ENCODE results near the gene CMBL.

Gene CMBL

GRCh38 chr5:10307206-10308148, at the start of gene CMBL:
TSS of gene CMBL (minus strand) at chr5:10307902. CDS start at chr5:10290762, 17,140 bp downstream.
- ChIA-PET POLR2A (no interaction called here), CTCF (interaction anchor here (1.4 kb wide), 1 partner anchor 24 kb away, joined by 3 read pairs; no protein-coding TSS in a partner anchor)
- no peak for TF ChIP-seq CTCF (IDR thresholded peaks at IDR 0.05; ENCODE audit: control extremely low read depth, extremely low read depth, low read depth, missing control alignments)
- peak; percentile 67 for DNase-seq (ENCODE audit: extremely low spot score)

- no peak for TF ChIP-seq CTCF (IDR thresholded peaks at IDR 0.05; ENCODE audit: control extremely low read depth, extremely low read depth, low read depth, missing control alignments)
- ChIA-PET CTCF (no interaction called here), POLR2A (no interaction called here)
- DNase-seq (ENCODE audit: extremely low spot score): peak; percentile 27
Measured at GRCh38 chr5:10355071-10355889, 47.6 kb upstream of the CMBL start.

GRCh38 chr5:10354048-10354872, 46.6 kb upstream of the CMBL start:
- CTCF ChIA-PET: interaction anchor here (1.3 to 1.7 kb wide), 4 partner anchors 10 to 273 kb away, joined by 4 to 7 read pairs (median 4); no protein-coding TSS in a partner anchor
- TF ChIP-seq CTCF (IDR thresholded peaks at IDR 0.05; ENCODE audit: control extremely low read depth, extremely low read depth, low read depth, missing control alignments): no peak
- POLR2A ChIA-PET: interaction anchor here (0.5 to 1.2 kb wide), 2 partner anchors 31 to 282 kb away, joined by 3 to 4 read pairs; no protein-coding TSS in a partner anchor
- DNase-seq (ENCODE audit: extremely low spot score): peak; percentile 43

GRCh38 chr5:10353241-10354047, 45.7 kb upstream of the CMBL start, which contains the start of gene MARCHF6:
TSS of gene MARCHF6 (plus strand) at chr5:10353695. CDS start at chr5:10353899, 204 bp downstream.
- DNase-seq (ENCODE audit: extremely low spot score): peak; percentile 94
- CTCF ChIA-PET: interaction anchor here (1.0 to 1.7 kb wide), 6 partner anchors 11 to 274 kb away, joined by 3 to 7 read pairs (median 4); no protein-coding TSS in a partner anchor
- TF ChIP-seq CTCF (IDR thresholded peaks at IDR 0.05; ENCODE audit: control extremely low read depth, extremely low read depth, low read depth, missing control alignments): peak; percentile 5
- POLR2A ChIA-PET: interaction anchor here (0.5 to 1.2 kb wide), 4 partner anchors 9 to 283 kb away, joined by 3 to 5 read pairs (median 4); no protein-coding TSS in a partner anchor

GRCh38 chr5:10352430-10353240, 44.9 kb upstream of the CMBL start:
- no peak for TF ChIP-seq CTCF (IDR thresholded peaks at IDR 0.05; ENCODE audit: control extremely low read depth, extremely low read depth, low read depth, missing control alignments)
- peak; percentile 40 for DNase-seq (ENCODE audit: extremely low spot score)
- POLR2A ChIA-PET: interaction anchor here (0.8 to 0.9 kb wide), 2 partner anchors 10 to 28 kb away, joined by 4 to 5 read pairs; no protein-coding TSS in a partner anchor
- CTCF ChIA-PET: interaction anchor here (0.8 to 1.7 kb wide), 6 partner anchors 11 to 275 kb away, joined by 3 to 7 read pairs (median 4); no protein-coding TSS in a partner anchor

Measured in GM10248 (cell line).